H9 (cell line): ENCODE results near the gene MALRD1. TPM values are rescaled to one million over a fixed set of nuclear protein-coding genes. Genes with fewer than 3 reads are reported as not detected.

ENCODE experiments used
- DNase-seq: peaks from one replicate; pipeline ENCODE4 v3.0.0-alpha.2; 2017
- H2AFZ ChIP-seq: one replicate; pipeline ENCODE4 v1.6.1; 2013; ENCODE audit warnings: mild to moderate bottlenecking, low read length, control low read depth, moderate library complexity
- H2AK5ac ChIP-seq: 2 replicates; pipeline ENCODE4 v1.6.1; 2013; ENCODE audit warnings: low read length, control low read depth, mixed read lengths; ENCODE audit not compliant: insufficient read length
- H2BK120ac ChIP-seq: one replicate; pipeline ENCODE4 v1.6.1; 2013; ENCODE audit warnings: low read depth, mild to moderate bottlenecking, low read length, control low read depth, inconsistent platforms; ENCODE audit not compliant: poor library complexity, severe bottlenecking
- H2BK12ac ChIP-seq: 2 replicates; pipeline ENCODE4 v1.6.1; 2013; ENCODE audit warnings: low read length, control low read depth, mixed read lengths, low read depth; ENCODE audit not compliant: insufficient read length
- H2BK15ac ChIP-seq: 2 replicates; pipeline ENCODE4 v1.6.1; 2013; ENCODE audit warnings: low read depth, low read length, control low read depth
- H2BK20ac ChIP-seq: one replicate; pipeline ENCODE4 v1.6.1; 2013; ENCODE audit warnings: low read depth, mild to moderate bottlenecking, low read length, control low read depth, inconsistent platforms; ENCODE audit not compliant: poor library complexity, severe bottlenecking
- H2BK5ac ChIP-seq: 2 replicates; pipeline ENCODE4 v1.6.1; 2013; ENCODE audit warnings: low read length, control low read depth, mixed read lengths; ENCODE audit not compliant: insufficient read length
- H3K14ac ChIP-seq: 2 replicates; pipeline ENCODE4 v1.6.1; 2013; ENCODE audit warnings: low read length, control low read depth; ENCODE audit not compliant: insufficient read depth
- H3K18ac ChIP-seq: 2 replicates; pipeline ENCODE4 v1.6.1; 2013; ENCODE audit warnings: low read depth, mild to moderate bottlenecking, mixed read lengths, low read length, control low read depth; ENCODE audit not compliant: insufficient read length
- H3K23ac ChIP-seq: 2 replicates; pipeline ENCODE4 v1.6.1; 2013; ENCODE audit warnings: low read length, control low read depth, mixed read lengths, low read depth; ENCODE audit not compliant: insufficient read length
- H3K23me2 ChIP-seq: 2 replicates; pipeline ENCODE4 v1.6.1; 2013; ENCODE audit warnings: low read depth, mild to moderate bottlenecking, mixed read lengths, low read length, control low read depth; ENCODE audit not compliant: insufficient read length, poor library complexity, severe bottlenecking
- H3K27ac ChIP-seq: 2 replicates; pipeline ENCODE4 v1.5.1; 2013; ENCODE audit warnings: low read length, control low read depth, mixed read lengths, low read depth; ENCODE audit not compliant: insufficient read length
- H3K27me3 ChIP-seq: 2 replicates; pipeline ENCODE4 v1.6.1; 2013; ENCODE audit warnings: low read length, control low read depth, inconsistent platforms; ENCODE audit not compliant: insufficient read depth
- H3K4ac ChIP-seq: 2 replicates; pipeline ENCODE4 v1.6.1; 2013; ENCODE audit warnings: low read depth, mild to moderate bottlenecking, control low read depth, inconsistent platforms, low read length, moderate library complexity
- H3K4me1 ChIP-seq: 2 replicates; pipeline ENCODE4 v1.6.1; 2013; ENCODE audit warnings: low read length, control low read depth, inconsistent platforms; ENCODE audit not compliant: insufficient read depth
- H3K4me2 ChIP-seq: 2 replicates; pipeline ENCODE4 v1.6.1; 2013; ENCODE audit warnings: low read length, control low read depth, mixed read lengths; ENCODE audit not compliant: insufficient read length, insufficient read depth
- H3K56ac ChIP-seq: 2 replicates; pipeline ENCODE4 v1.6.1; 2013; ENCODE audit warnings: low read depth, mild to moderate bottlenecking, mixed read lengths, low read length, control low read depth; ENCODE audit not compliant: insufficient read length
- H3K79me1 ChIP-seq: 2 replicates; pipeline ENCODE4 v1.6.1; 2013; ENCODE audit warnings: low read depth, mild to moderate bottlenecking, moderate library complexity, low read length, control low read depth, inconsistent platforms; ENCODE audit not compliant: insufficient read depth, poor library complexity, severe bottlenecking
- H3K79me2 ChIP-seq: 2 replicates; pipeline ENCODE4 v1.6.1; 2013; ENCODE audit warnings: low read length, control low read depth, inconsistent platforms; ENCODE audit not compliant: insufficient read depth
- H3K9ac ChIP-seq: 2 replicates; pipeline ENCODE4 v1.6.1; 2013; ENCODE audit warnings: low read length, control low read depth, mixed read lengths; ENCODE audit not compliant: insufficient read length; ENCODE audit errors: extremely low read depth
- H3K9me3 ChIP-seq: one replicate; pipeline ENCODE4 v1.6.1; 2013; ENCODE audit warnings: low read depth, low read length, inconsistent platforms; ENCODE audit not compliant: control insufficient read depth
- H3T11ph ChIP-seq: one replicate; pipeline ENCODE4 v1.6.1; 2013; ENCODE audit warnings: mild to moderate bottlenecking, low read length, control low read depth, inconsistent platforms
- H4K20me1 ChIP-seq: one replicate; pipeline ENCODE4 v1.6.1; 2013; ENCODE audit not compliant: control insufficient read depth, insufficient read length, insufficient read depth
- H4K5ac ChIP-seq: 2 replicates; pipeline ENCODE4 v1.6.1; 2013; ENCODE audit warnings: low read depth, mild to moderate bottlenecking, mixed read lengths, low read length, control low read depth; ENCODE audit not compliant: insufficient read length
- H4K8ac ChIP-seq: replicated peaks from 2 replicates; pipeline ENCODE4 v1.6.1; 2013; ENCODE audit warnings: low read length, control low read depth, mixed read lengths, low read depth; ENCODE audit not compliant: insufficient read length
- H4K91ac ChIP-seq: 2 replicates; pipeline ENCODE4 v1.6.1; 2013; ENCODE audit warnings: low read depth, mild to moderate bottlenecking, moderate library complexity, mixed read lengths, low read length, control low read depth; ENCODE audit not compliant: insufficient read length
- H3K27ac Mint-ChIP-seq, 3 experiments: 2 replicates in 2 of 3; 3 replicates in 1 of 3; pipeline ENCODE4 v1.8.0; 2020 to 2021; ENCODE audit warnings: mixed read lengths in 3 of 3, mild to moderate bottlenecking in 1 of 3, moderate library complexity in 1 of 3
- H3K27me3 Mint-ChIP-seq: 2 replicates; pipeline ENCODE4 v1.8.0; 2021; ENCODE audit warnings: low read depth, mild to moderate bottlenecking, moderate library complexity, mixed read lengths
- H3K36me3 Mint-ChIP-seq, 3 experiments: 2 replicates in 2 of 3; 3 replicates in 1 of 3; pipeline ENCODE4 v1.8.0; 2020 to 2021; ENCODE audit warnings: low read depth in 3 of 3, mixed read lengths in 3 of 3; ENCODE audit not compliant: insufficient read depth in 1 of 3
- H3K4me1 Mint-ChIP-seq, 2 experiments: 2 replicates each; pipeline ENCODE4 v1.8.0; 2020; ENCODE audit warnings: mixed read lengths in 2 of 2
- H3K4me3 Mint-ChIP-seq, 2 experiments: 2 replicates in 1 of 2; 3 replicates in 1 of 2; pipeline ENCODE4 v1.8.0; 2020 to 2021; ENCODE audit warnings: mild to moderate bottlenecking in 2 of 2, mixed read lengths in 2 of 2, moderate library complexity in 1 of 2
- H3K9me3 Mint-ChIP-seq, 2 experiments: 2 replicates in 1 of 2; 3 replicates in 1 of 2; pipeline ENCODE4 v1.8.0; 2020; ENCODE audit warnings: mild to moderate bottlenecking in 2 of 2, mixed read lengths in 2 of 2, moderate library complexity in 1 of 2
- CTCF ChIP-seq: fragments of 200-600 bp; sonication (generic); conservative IDR thresholded peaks from 3 replicates; pipeline ENCODE4 v1.8.0; 2021; ENCODE audit warnings: antibody characterized with exemption, mild to moderate bottlenecking
- WGBS: extraction: QIAGEN DNeasy Blood & Tissue Kit; methylation state at CpG from one replicate; pipeline ENCODE4 v1.1.7; 2013; ENCODE audit warnings: missing lambda C conversion rate, low lambda C conversion rate, mixed read lengths; ENCODE audit not compliant: insufficient read length; ENCODE audit errors: extremely low coverage; 5-methylcytosine and 5-hydroxymethylcytosine counted together
- total RNA-seq: library from RNA; stranded (reverse); gene quantifications from 2 replicates; pipeline ENCODE4 v1.2.1, GENCODE V29; 2021

Gene MALRD1
- total RNA-seq, 1 experiment from 2014 or later: 0.20 TPM

GRCh38 chr10:19577381-19577780 lies 528.8 kb downstream of the MALRD1 start:
- H2BK120ac ChIP-seq: no peak overlapping the region
- DNase-seq: no peak
- no peak overlapping the region for H3K9ac ChIP-seq
- H4K8ac ChIP-seq: no peak overlapping the region
- H3K4me3 Mint-ChIP-seq: no peak overlapping the region
- H2BK12ac ChIP-seq: no peak overlapping the region
- H3K36me3 Mint-ChIP-seq: no peaks in the 10 kb centered on the region
- no peak overlapping the region for H3K14ac ChIP-seq
- no peak overlapping the region for H3K4me2 ChIP-seq
- TF ChIP-seq CTCF: no peak
- H3T11ph ChIP-seq: no peak overlapping the region
- no peaks in the 10 kb centered on the region for H4K20me1 ChIP-seq
- H4K5ac ChIP-seq: no peak overlapping the region
- no peaks in the 10 kb centered on the region for H3K79me2 ChIP-seq
- H3K27me3 ChIP-seq: no peaks in the 10 kb centered on the region
- no peaks in the 10 kb centered on the region for H3K9me3 ChIP-seq
- H4K91ac ChIP-seq: no peak overlapping the region
- no peak overlapping the region for H3K4ac ChIP-seq
- no CpG with 5 or more reads among the region's 2 CpGs for WGBS
- H3K18ac ChIP-seq: no peak overlapping the region
- H3K27me3 Mint-ChIP-seq: no peaks in the 10 kb centered on the region
- H2AFZ ChIP-seq: no peak overlapping the region
- no peaks in the 10 kb centered on the region for H3K4me1 ChIP-seq
- H3K9me3 Mint-ChIP-seq: no peaks in the 10 kb centered on the region; a peak in 1 of 5 replicates
- no peak overlapping the region for H3K23ac ChIP-seq
- no peak overlapping the region for H3K27ac Mint-ChIP-seq
- no peak overlapping the region for H2BK15ac ChIP-seq
- H2AK5ac ChIP-seq: no peak overlapping the region
- no peaks in the 10 kb centered on the region for H3K79me1 ChIP-seq
- no peaks in the 10 kb centered on the region for H3K23me2 ChIP-seq
- H3K4me1 Mint-ChIP-seq: peaks cover 4% of the 10 kb centered on the region in 2 experiments; a peak in 3 of 4 replicates
- H2BK20ac ChIP-seq: no peak overlapping the region
- no peak overlapping the region for H2BK5ac ChIP-seq
- no peak overlapping the region for H3K56ac ChIP-seq
- H3K27ac ChIP-seq: no peak overlapping the region
